ENCODE data around the gene PIMREG.

Gene PIMREG

DNA sequence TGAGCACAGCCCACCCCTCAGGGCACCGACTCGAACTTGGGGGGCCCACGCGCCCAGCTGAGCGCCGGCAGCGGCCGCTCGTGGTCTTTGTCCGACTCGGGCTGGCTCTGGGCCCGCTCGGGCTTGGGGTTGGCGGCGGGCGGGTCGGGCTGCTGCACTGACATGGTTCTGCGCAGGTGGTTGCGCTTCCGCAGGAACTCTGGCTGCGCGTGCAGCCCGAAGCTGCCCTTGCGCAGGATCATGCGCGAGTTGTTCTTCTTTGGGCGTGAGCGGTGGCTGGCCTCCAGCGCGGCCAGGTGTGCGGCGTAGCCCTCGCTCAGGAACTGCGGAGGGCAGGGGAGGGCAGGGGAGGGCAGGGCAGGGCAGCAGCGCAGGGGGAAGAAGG, 11.1 kb downstream of the PIMREG start:
- Mint-ChIP-seq H3K36me3 (ENCODE audit: low read depth) (peaks cover under 1% of the 10 kb centered on the region), H3K4me1 (peaks cover 52% of the 10 kb centered on the region), H3K27me3 (ENCODE audit: low read depth) (peaks cover 28% of the 10 kb centered on the region), H3K27ac (no peak overlapping the region), H3K9me3 (no peaks in the 10 kb centered on the region), H3K4me3 (peak overlapping the region in 1 of 3 experiments; percentile 61)
- TF ChIP-seq, protein P1, sequence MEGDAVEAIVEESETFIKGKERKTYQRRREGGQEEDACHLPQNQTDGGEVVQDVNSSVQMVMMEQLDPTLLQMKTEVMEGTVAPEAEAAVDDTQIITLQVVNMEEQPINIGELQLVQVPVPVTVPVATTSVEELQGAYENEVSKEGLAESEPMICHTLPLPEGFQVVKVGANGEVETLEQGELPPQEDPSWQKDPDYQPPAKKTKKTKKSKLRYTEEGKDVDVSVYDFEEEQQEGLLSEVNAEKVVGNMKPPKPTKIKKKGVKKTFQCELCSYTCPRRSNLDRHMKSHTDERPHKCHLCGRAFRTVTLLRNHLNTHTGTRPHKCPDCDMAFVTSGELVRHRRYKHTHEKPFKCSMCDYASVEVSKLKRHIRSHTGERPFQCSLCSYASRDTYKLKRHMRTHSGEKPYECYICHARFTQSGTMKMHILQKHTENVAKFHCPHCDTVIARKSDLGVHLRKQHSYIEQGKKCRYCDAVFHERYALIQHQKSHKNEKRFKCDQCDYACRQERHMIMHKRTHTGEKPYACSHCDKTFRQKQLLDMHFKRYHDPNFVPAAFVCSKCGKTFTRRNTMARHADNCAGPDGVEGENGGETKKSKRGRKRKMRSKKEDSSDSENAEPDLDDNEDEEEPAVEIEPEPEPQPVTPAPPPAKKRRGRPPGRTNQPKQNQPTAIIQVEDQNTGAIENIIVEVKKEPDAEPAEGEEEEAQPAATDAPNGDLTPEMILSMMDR (IDR thresholded peaks at IDR 0.05; ENCODE audit: unreplicated experiment in 3 of 3), result no peak

- peak overlapping the region in 2 of 3 experiments; percentile 34 to 51 for H3K4me3 Mint-ChIP-seq
- no peaks in the 10 kb centered on the region for H3K36me3 Mint-ChIP-seq (ENCODE audit: low read depth)
- no peaks in the 10 kb centered on the region for H3K9me3 Mint-ChIP-seq
- TF ChIP-seq, protein P1 (IDR thresholded peaks at IDR 0.05; ENCODE audit: unreplicated experiment in 3 of 3), result no peak
- H3K4me1 Mint-ChIP-seq, result peaks cover 43% of the 10 kb centered on the region
- H3K27ac Mint-ChIP-seq, result peak overlapping the region in 1 of 3 experiments; percentile 46
- peaks cover 28% of the 10 kb centered on the region for H3K27me3 Mint-ChIP-seq (ENCODE audit: low read depth)
These were observed 12.1 kb downstream of the PIMREG start for GRCh38 chr17:6456321-6456720.

GRCh38 chr17:6456914-6457687, 12.8 kb downstream of the PIMREG start:
- peaks cover 36% of the 10 kb centered on the region for H3K4me1 Mint-ChIP-seq
- TF ChIP-seq, protein P1 (IDR thresholded peaks at IDR 0.05; ENCODE audit: unreplicated experiment in 3 of 3), result no peak
- no peaks in the 10 kb centered on the region for H3K36me3 Mint-ChIP-seq (ENCODE audit: low read depth)
- H3K27me3 Mint-ChIP-seq (ENCODE audit: low read depth), result peaks cover 28% of the 10 kb centered on the region
- H3K27ac Mint-ChIP-seq, result no peak overlapping the region
- H3K4me3 Mint-ChIP-seq, result peak overlapping the region in 2 of 3 experiments; percentile 42 to 51
- H3K9me3 Mint-ChIP-seq, result no peaks in the 10 kb centered on the region

DNA sequence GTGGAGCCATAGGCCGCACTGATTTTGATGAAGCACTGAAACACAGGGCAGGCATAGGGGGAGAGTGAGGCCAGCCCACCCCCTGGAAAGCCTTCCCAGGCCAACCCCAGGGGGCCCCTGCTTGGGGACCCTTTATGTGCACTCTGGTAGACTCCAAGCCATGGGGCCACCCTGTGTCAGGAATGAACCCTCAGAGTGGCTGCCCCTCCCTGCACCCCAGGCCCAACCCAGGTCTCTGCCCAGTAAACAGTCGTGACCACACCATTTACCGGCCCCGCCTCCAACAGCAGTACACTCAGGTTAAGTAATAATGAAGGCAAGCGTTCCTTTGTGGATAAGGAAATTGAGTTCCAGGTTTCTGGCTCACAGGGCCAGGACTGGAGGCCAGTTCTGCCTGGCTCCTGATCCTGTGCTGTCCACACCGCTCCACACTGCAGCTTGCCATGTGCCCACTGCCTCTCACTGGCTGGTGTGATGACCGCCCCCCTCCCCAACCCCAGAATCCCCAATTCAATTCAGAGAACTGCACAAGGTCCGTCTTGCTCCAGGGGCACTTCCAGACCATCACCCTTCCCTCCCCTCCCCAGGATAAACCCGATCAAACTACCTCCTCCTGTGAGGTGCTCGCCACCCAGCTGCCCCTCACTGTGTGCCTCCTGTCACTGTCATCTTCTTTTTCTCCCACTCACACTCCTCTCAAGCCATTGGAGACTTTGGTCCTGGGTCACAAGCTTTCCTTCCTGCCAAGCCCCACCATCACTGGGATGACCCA, 13.6 kb downstream of the PIMREG start:
- no peak overlapping the region for H3K4me3 Mint-ChIP-seq
- no peaks in the 10 kb centered on the region for H3K36me3 Mint-ChIP-seq (ENCODE audit: low read depth)
- H3K4me1 Mint-ChIP-seq, result peaks cover 29% of the 10 kb centered on the region
- H3K27me3 Mint-ChIP-seq (ENCODE audit: low read depth), result peaks cover 25% of the 10 kb centered on the region
- TF ChIP-seq, protein P1 (IDR thresholded peaks at IDR 0.05; ENCODE audit: unreplicated experiment in 3 of 3), result no peak
- no peaks in the 10 kb centered on the region for H3K9me3 Mint-ChIP-seq
- no peak overlapping the region for H3K27ac Mint-ChIP-seq

DNA sequence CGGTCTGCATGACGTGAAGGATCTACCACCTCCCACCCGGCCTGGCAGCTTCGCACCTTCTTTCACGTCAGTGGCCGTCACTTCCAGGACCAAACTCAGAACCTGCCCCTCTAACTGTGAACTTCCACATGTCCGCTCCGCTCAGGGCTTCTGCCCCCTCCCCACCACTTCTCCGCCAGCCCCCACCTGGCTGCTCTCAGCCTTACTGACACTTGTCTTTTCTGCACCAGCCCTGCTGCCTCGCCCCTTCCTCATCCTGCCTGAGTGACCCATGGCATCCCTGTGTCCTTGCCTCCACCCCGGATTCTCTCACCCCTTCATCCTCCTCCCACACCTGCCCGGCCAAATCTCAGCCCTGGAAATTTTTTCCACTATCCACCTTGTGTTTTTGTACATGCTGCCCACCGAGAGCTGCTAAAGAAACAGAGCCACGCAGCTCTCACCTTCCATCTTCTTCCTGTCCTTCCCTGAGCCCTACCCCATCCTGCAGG, 14.2 kb downstream of the PIMREG start:
- Mint-ChIP-seq H3K27ac (no peak overlapping the region), H3K9me3 (no peaks in the 10 kb centered on the region), H3K36me3 (ENCODE audit: low read depth) (no peaks in the 10 kb centered on the region), H3K27me3 (ENCODE audit: low read depth) (peaks cover 19% of the 10 kb centered on the region), H3K4me1 (peaks cover 22% of the 10 kb centered on the region), H3K4me3 (no peak overlapping the region)
- TF ChIP-seq, protein P1 (IDR thresholded peaks at IDR 0.05; ENCODE audit: unreplicated experiment in 3 of 3), result no peak
